SK-N-SH treated with all-trans-retinoic acid at 6 μM for 48 hours (cell line): ENCODE results near the gene UBL7.

ENCODE experiments used
- ATAC-seq: fragments of 200-7000 bp; cut with Tn5 transposase; 3 replicates; pipeline ENCODE4 v1.9.1; 2020; ENCODE audit warnings: mild to moderate bottlenecking, moderate library complexity
- ARNTL ChIP-seq: fragments of 450-650 bp; formaldehyde crosslinking; IDR thresholded peaks from 2 replicates; pipeline ENCODE4 v1.5.0; 2020; ENCODE audit warnings: low read depth, mild to moderate bottlenecking, moderate library complexity, borderline replicate concordance
- BACH2 ChIP-seq: fragments of 250-450 bp; sonication (Bioruptor Pico); IDR thresholded peaks from 2 replicates; pipeline ENCODE4 v1.9.0; 2021; ENCODE audit warnings: mild to moderate bottlenecking, borderline replicate concordance
- CSDC2 ChIP-seq: fragments of 250-450 bp; sonication (Bioruptor Pico); IDR thresholded peaks from 2 replicates; pipeline ENCODE4 v1.5.0; 2020; ENCODE audit warnings: mild to moderate bottlenecking, moderate library complexity
- ESRRG ChIP-seq: fragments of 250-450 bp; sonication (Bioruptor Pico); IDR thresholded peaks from 2 replicates; pipeline ENCODE4 v1.6.1; 2021; ENCODE audit warnings: mild to moderate bottlenecking
- GLIS3 ChIP-seq: fragments of 250-450 bp; sonication (Bioruptor Pico); IDR thresholded peaks from 2 replicates; pipeline ENCODE4 v1.5.0; 2020; ENCODE audit warnings: mild to moderate bottlenecking, moderate library complexity
- ISL1 ChIP-seq: fragments of 250-450 bp; sonication (Bioruptor Pico); IDR thresholded peaks from 2 replicates; pipeline ENCODE4 v2.1.2; 2022; ENCODE audit warnings: mild to moderate bottlenecking, moderate library complexity
- OSR1 ChIP-seq: fragments of 250-450 bp; sonication (Bioruptor Pico); IDR thresholded peaks from 2 replicates; pipeline ENCODE4 v1.8.0; 2022; ENCODE audit warnings: moderate library complexity, mild to moderate bottlenecking, inconsistent platforms
- TCF4 ChIP-seq: fragments of 250-450 bp; sonication (Bioruptor Pico); IDR thresholded peaks from 2 replicates; pipeline ENCODE4 v1.8.0; 2021; ENCODE audit warnings: mild to moderate bottlenecking, moderate library complexity, borderline replicate concordance
- TOX ChIP-seq: fragments of 250-450 bp; sonication (Bioruptor Pico); IDR thresholded peaks from 2 replicates; pipeline ENCODE4 v1.8.0; 2021; ENCODE audit warnings: mild to moderate bottlenecking, moderate library complexity, borderline replicate concordance
- ZC3H10 ChIP-seq: fragments of 250-450 bp; sonication (Bioruptor Pico); IDR thresholded peaks from 2 replicates; pipeline ENCODE4 v1.5.1; 2021; ENCODE audit warnings: mild to moderate bottlenecking, moderate library complexity
- ZFP30 ChIP-seq: fragments of 450-650 bp; formaldehyde crosslinking; IDR thresholded peaks from 2 replicates; pipeline ENCODE4 v1.5.0; 2022; ENCODE audit warnings: mild to moderate bottlenecking, moderate library complexity
- ZNF565 ChIP-seq: fragments of 450-650 bp; formaldehyde crosslinking; conservative IDR thresholded peaks from 2 replicates; pipeline ENCODE4 v1.5.0; 2020; ENCODE audit warnings: low read depth, mild to moderate bottlenecking, moderate library complexity
- ZNF70 ChIP-seq: fragments of 450-650 bp; formaldehyde crosslinking; IDR thresholded peaks from 2 replicates; pipeline ENCODE4 v1.5.0; 2020; ENCODE audit warnings: mild to moderate bottlenecking, moderate library complexity
- ZNF8 ChIP-seq: fragments of 450-650 bp; formaldehyde crosslinking; IDR thresholded peaks from 2 replicates; pipeline ENCODE4 v1.5.0; 2020; ENCODE audit warnings: mild to moderate bottlenecking, moderate library complexity
- TF ChIP-seq, protein P1 (sequence below): fragments of 250-450 bp; sonication (Bioruptor Pico); IDR thresholded peaks from 2 replicates; pipeline ENCODE4 v1.8.0; 2021; ENCODE audit warnings: low read depth, mild to moderate bottlenecking, moderate library complexity, borderline replicate concordance
- TF ChIP-seq, protein P2 (sequence below): fragments of 250-450 bp; sonication (Bioruptor Pico); IDR thresholded peaks from 2 replicates; pipeline ENCODE4 v1.8.0; 2020; ENCODE audit warnings: mild to moderate bottlenecking, moderate library complexity, borderline replicate concordance
- TF ChIP-seq, protein P3 (sequence below): fragments of 250-450 bp; sonication (Bioruptor Pico); IDR thresholded peaks from 2 replicates; pipeline ENCODE4 v1.5.1; 2020; ENCODE audit warnings: low read depth, mild to moderate bottlenecking, moderate library complexity
- TF ChIP-seq, protein P4 (sequence below): fragments of 250-450 bp; sonication (Bioruptor Pico); IDR thresholded peaks from 2 replicates; pipeline ENCODE4 v1.5.1; 2021; ENCODE audit warnings: mild to moderate bottlenecking, moderate library complexity

Gene UBL7

DNA sequence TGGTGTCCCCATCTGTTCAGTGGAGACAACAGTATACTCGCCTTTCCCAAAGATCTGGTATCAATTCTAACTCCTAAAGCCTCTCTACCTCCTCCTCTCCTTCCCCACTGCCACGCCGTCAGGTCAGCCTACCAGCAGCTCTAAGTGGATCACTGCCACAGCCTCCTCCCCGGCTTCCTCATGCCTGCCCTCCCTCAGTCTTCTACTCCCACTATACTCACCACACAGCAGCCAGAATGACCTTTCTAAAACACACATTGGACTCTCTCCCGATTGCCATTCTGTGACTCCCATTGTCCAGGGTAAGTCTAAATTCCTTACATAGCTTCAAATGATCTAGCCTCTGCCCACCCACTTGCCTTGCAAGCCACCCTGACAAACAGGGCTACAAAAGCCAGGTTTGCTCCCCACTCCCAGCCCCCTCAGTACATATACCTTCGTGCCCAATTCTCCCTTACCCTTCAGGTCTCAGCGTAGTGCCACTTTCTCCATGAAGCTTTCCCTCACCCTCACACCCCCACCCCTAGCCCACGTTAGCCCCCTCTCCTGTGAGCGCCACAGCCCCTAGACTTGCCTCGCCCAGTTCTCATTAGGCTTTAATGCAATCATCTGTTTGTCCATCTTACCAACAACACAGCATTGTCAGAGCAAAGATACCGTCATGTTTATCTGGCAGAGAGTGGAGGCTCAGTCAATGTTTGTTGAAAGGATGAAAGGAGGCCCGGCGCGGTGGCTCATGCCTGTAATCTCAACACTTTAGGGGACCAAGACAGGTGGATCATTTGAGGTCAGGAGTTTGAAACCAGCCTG is 17.7 kb downstream of the UBL7 start (continued):
- TF ChIP-seq, protein P1, sequence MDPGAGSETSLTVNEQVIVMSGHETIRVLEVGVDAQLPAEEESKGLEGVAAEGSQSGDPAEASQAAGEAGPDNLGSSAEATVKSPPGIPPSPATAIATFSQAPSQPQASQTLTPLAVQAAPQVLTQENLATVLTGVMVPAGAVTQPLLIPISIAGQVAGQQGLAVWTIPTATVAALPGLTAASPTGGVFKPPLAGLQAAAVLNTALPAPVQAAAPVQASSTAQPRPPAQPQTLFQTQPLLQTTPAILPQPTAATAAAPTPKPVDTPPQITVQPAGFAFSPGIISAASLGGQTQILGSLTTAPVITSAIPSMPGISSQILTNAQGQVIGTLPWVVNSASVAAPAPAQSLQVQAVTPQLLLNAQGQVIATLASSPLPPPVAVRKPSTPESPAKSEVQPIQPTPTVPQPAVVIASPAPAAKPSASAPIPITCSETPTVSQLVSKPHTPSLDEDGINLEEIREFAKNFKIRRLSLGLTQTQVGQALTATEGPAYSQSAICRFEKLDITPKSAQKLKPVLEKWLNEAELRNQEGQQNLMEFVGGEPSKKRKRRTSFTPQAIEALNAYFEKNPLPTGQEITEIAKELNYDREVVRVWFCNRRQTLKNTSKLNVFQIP (CRISPR knock-in tag) = no peak
- no peak for TF ChIP-seq ZNF70 (CRISPR knock-in tag)

DNA sequence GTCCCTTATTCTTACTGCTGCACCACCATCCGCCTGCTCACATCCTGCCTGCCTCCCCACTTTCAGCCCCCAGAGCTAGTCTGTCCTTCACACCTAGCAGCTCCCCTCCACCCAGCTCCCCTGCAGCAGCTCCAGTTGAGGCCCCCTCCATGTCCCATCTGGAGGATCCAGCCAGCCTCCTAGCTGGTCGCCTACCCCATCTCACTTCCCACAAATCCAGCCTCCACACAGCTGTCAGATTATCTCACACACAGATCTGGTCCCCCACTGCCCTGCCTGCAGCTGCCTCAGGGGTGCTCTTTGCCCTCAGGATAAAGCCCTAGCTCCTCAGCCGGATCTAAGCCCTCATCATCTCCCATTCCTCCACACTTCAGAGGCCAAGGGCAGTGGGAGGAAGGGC is 18.4 kb downstream of the UBL7 start:
- ATAC-seq = no peak
- TF ChIP-seq ZNF70 (CRISPR knock-in tag) (no peak), ESRRG (CRISPR knock-in tag) (no peak), OSR1 (no peak), ZNF8 (CRISPR knock-in tag) (no peak), ARNTL (no peak), BACH2 (CRISPR knock-in tag) (no peak), TCF4 (no peak), ZFP30 (no peak), ZNF565 (no peak), ISL1 (CRISPR knock-in tag) (no peak)
- TF ChIP-seq, protein P2, sequence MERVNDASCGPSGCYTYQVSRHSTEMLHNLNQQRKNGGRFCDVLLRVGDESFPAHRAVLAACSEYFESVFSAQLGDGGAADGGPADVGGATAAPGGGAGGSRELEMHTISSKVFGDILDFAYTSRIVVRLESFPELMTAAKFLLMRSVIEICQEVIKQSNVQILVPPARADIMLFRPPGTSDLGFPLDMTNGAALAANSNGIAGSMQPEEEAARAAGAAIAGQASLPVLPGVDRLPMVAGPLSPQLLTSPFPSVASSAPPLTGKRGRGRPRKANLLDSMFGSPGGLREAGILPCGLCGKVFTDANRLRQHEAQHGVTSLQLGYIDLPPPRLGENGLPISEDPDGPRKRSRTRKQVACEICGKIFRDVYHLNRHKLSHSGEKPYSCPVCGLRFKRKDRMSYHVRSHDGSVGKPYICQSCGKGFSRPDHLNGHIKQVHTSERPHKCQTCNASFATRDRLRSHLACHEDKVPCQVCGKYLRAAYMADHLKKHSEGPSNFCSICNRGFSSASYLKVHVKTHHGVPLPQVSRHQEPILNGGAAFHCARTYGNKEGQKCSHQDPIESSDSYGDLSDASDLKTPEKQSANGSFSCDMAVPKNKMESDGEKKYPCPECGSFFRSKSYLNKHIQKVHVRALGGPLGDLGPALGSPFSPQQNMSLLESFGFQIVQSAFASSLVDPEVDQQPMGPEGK (CRISPR knock-in tag) = no peak
- TF ChIP-seq, protein P3, sequence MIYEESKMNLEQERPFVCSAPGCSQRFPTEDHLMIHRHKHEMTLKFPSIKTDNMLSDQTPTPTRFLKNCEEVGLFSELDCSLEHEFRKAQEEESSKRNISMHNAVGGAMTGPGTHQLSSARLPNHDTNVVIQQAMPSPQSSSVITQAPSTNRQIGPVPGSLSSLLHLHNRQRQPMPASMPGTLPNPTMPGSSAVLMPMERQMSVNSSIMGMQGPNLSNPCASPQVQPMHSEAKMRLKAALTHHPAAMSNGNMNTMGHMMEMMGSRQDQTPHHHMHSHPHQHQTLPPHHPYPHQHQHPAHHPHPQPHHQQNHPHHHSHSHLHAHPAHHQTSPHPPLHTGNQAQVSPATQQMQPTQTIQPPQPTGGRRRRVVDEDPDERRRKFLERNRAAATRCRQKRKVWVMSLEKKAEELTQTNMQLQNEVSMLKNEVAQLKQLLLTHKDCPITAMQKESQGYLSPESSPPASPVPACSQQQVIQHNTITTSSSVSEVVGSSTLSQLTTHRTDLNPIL (CRISPR knock-in tag) = no peak

DNA sequence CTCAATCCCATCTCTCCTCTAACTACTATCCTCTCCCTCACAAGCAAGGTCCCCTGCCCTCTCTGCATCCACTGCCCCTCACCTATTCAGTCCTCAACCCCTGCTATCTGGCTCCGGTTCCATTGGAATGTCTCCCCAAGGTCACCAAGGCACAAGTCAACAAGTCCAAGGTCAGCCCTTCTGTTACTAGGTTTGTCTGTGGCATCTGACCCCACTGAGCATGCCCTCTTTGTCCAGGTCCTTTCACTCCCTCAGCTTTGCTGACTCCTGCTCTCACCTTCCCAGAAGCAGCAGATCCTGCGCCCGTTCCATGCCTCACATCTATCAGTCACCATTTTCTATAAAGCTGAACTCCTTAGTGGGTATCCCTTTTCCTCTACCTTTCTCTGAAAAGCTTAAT is 18.9 kb downstream of the UBL7 start:
- TF ChIP-seq CSDC2 (CRISPR knock-in tag) = no peak
- no peak for TF ChIP-seq ARNTL
- TF ChIP-seq BACH2 (CRISPR knock-in tag) = no peak
- TF ChIP-seq TCF4 = no peak
- TF ChIP-seq, protein P4, sequence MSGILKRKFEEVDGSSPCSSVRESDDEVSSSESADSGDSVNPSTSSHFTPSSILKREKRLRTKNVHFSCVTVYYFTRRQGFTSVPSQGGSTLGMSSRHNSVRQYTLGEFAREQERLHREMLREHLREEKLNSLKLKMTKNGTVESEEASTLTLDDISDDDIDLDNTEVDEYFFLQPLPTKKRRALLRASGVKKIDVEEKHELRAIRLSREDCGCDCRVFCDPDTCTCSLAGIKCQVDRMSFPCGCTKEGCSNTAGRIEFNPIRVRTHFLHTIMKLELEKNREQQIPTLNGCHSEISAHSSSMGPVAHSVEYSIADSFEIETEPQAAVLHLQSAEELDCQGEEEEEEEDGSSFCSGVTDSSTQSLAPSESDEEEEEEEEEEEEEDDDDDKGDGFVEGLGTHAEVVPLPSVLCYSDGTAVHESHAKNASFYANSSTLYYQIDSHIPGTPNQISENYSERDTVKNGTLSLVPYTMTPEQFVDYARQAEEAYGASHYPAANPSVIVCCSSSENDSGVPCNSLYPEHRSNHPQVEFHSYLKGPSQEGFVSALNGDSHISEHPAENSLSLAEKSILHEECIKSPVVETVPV (CRISPR knock-in tag) = no peak
- TF ChIP-seq, protein P1 (CRISPR knock-in tag) = no peak
- no peak for TF ChIP-seq ESRRG (CRISPR knock-in tag)
- no peak for ATAC-seq

DNA sequence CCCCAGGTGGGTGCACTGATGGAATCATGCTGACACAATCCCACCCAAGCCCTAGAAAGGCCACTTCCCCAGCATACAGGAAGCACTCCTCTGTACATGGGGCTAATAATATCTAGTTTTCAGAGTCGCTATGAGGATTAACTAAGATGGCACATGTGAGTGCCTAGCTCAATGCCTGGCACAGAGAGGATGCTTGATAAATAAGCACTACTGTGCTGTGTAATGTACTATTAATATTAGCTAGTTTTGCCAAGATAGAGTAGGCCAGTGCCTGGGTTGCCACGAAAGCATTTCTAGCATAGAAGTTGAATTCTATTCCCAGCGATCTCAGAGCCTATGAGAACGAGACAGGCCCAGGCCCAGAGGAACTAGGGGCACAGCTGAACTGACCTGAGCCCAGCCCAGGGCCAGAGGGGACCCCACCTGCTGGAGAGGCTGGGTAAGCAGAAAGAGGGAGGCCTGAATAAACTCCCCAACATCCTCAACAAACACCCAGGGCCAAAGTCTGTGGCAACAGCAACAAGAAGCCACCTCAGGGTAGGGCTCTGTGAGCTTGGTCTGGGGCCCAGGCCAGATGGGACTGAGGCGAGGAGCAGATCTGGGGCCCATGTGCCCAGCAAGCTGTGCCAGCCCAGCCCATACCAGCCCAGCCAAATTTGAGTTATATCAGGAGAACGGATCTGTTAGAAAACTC is 19.6 kb downstream of the UBL7 start:
- TF ChIP-seq ZC3H10 (CRISPR knock-in tag) = no peak
- no peak for TF ChIP-seq TOX (CRISPR knock-in tag)
- TF ChIP-seq ZFP30 = no peak
- TF ChIP-seq ISL1 (CRISPR knock-in tag) = no peak
- TF ChIP-seq, protein P2 (CRISPR knock-in tag) = no peak
- no peak for TF ChIP-seq ZNF8 (CRISPR knock-in tag)
- TF ChIP-seq GLIS3 (CRISPR knock-in tag) = no peak
- no peak for ATAC-seq
